ENCODE results near the gene ASCL3. TPM values are rescaled to one million over a fixed set of nuclear protein-coding genes. Genes with fewer than 3 reads are reported as not detected.

ASCL3 gene
- total and polyA plus RNA-seq, 2 of the 8 experiments (the other 6 are each of a cell fraction or from before 2014, with no cell fraction given), result not detected

- TF ChIP-seq RNF2 (IDR thresholded peaks at IDR 0.05; ENCODE audit: borderline replicate concordance, low read depth, low read length, missing control alignments, poor library complexity, severe bottlenecking) (no peak), POLR2AphosphoS5 (IDR thresholded peaks at IDR 0.05; ENCODE audit: low read depth, low read length) (no peak)
Observed at GRCh38 chr11:8934742-8935488, 7.9 kb downstream of the ASCL3 start (continued).

All from H1 (cell line).